ENCODE measurements around the gene SLC9A7. TPM values are rescaled to one million over a fixed set of nuclear protein-coding genes. Genes with fewer than 3 reads are reported as not detected.
A peak's percentile ranks its signal among the peaks of the same experiment; 100 is the strongest.

Gene SLC9A7
- total and polyA plus RNA-seq, 4 donors = 2.3 to 13.2 (median 3.1) TPM

GRCh38 chrX:46777971-46778810 is 19.3 kb upstream of the SLC9A7 start:
- Histone ChIP-seq H3K4me1 (ENCODE audit: control insufficient read depth in 4 of 4, insufficient read depth in 4 of 4, low read length in 3 of 4) (peaks cover 0 to 4% (median 0%) of the 10 kb centered on the region in 4 donors), H3K9ac (ENCODE audit: low read depth in 1 of 2, low read length in 2 of 2) (peak overlapping the region in 1 of 2 donors; percentile 36), H3K27me3 (ENCODE audit: control insufficient read depth in 4 of 4, insufficient read depth in 4 of 4, low read length in 3 of 4) (no peaks in the 10 kb centered on the region), H3K27ac (ENCODE audit: low read depth in 1 of 2, low read length in 2 of 2) (peak overlapping the region; percentile 4 to 50), H3K36me3 (ENCODE audit: control insufficient read depth in 4 of 4, insufficient read depth in 3 of 4, low read depth in 1 of 4, low read length in 3 of 4) (no peaks in the 10 kb centered on the region), H3K9me3 (ENCODE audit: control insufficient read depth in 4 of 4, low read length in 3 of 4) (no peaks in the 10 kb centered on the region), H3K4me3 (ENCODE audit: low read depth in 1 of 3, low read length in 3 of 3) (no peak overlapping the region)
- TF ChIP-seq RXRA (IDR thresholded peaks at IDR 0.05) (no peak), EGR1 (IDR thresholded peaks at IDR 0.05; ENCODE audit: low read depth in 2 of 2) (no peak), HNF4A (conservative IDR thresholded peaks at IDR 0.05) (no peak), GABPA (IDR thresholded peaks at IDR 0.05 in 1 of 2, conservative IDR thresholded peaks at IDR 0.05 in 1 of 2) (no peak), MAX (IDR thresholded peaks at IDR 0.05) (no peak), ZBTB33 (IDR thresholded peaks at IDR 0.05) (no peak), NR2F2 (IDR thresholded peaks at IDR 0.05) (no peak), JUND (IDR thresholded peaks at IDR 0.05) (no peak), CTCF (IDR thresholded peaks at IDR 0.05; ENCODE audit: low read depth, low read length, missing input control) (no peak), TAF1 (conservative IDR thresholded peaks at IDR 0.05) (no peak), FOXA1 (IDR thresholded peaks at IDR 0.05) (no peak), ATF3 (IDR thresholded peaks at IDR 0.05) (no peak), RAD21 (IDR thresholded peaks at IDR 0.05) (no peak), REST (IDR thresholded peaks at IDR 0.05) (no peak), YY1 (IDR thresholded peaks at IDR 0.05) (no peak), HNF4G (IDR thresholded peaks at IDR 0.05) (no peak), SP1 (IDR thresholded peaks at IDR 0.05) (no peak), FOXA2 (IDR thresholded peaks at IDR 0.05) (no peak)
- 10% methylated on average over 7 of the region's 7 CpGs for WGBS
- DNase-seq (ENCODE audit: low spot score) = no peak
